H1 (cell line): ENCODE results near the gene SNX20. TPM values are rescaled to one million over a fixed set of nuclear protein-coding genes. Genes with fewer than 3 reads are reported as not detected.

Experiments
- CTCF ChIA-PET: fragments of 300-600 bp; sonication (Branson Sonifier 250); formaldehyde crosslinking; loops from one replicate; lab custom pipeline; 2021; ENCODE audit not compliant: partially characterized antibody; lab: Charles Lee
- POLR2A ChIA-PET: fragments of 300-600 bp; sonication (Branson Sonifier 250); formaldehyde crosslinking; loops from one replicate; lab custom pipeline; 2021; ENCODE audit warnings: inconsistent platforms; ENCODE audit not compliant: partially characterized antibody; lab: Charles Lee
- DNase-seq, 2 experiments: peaks; one replicate each; pipeline versions ENCODE4 v3.0.0 to v3.0.0-alpha.2; 2010 to 2022; ENCODE audit warnings: low spot score in 2 of 2, low read depth in 1 of 2, mixed read lengths in 1 of 2
- FAIRE-seq: peaks from 2 replicates; lab custom pipeline; 2011; peaks lifted over from hg19 to GRCh38; lab: Jason Lieb, UNC
- H2AFZ ChIP-seq: 2 replicates; pipeline ENCODE4 v1.8.1; 2012; ENCODE audit warnings: low read length, inconsistent platforms
- H2AK5ac ChIP-seq: 2 replicates; pipeline ENCODE4 v1.6.1; 2013; ENCODE audit warnings: low read depth, low read length
- H2BK120ac ChIP-seq: replicated peaks from 2 replicates; pipeline ENCODE3; 2013; ENCODE audit warnings: low read depth, low read length, inconsistent platforms
- H2BK12ac ChIP-seq: 2 replicates; pipeline ENCODE4 v1.6.1; 2013; ENCODE audit warnings: low read depth, low read length
- H2BK15ac ChIP-seq: 2 replicates; pipeline ENCODE4 v1.6.1; 2013; ENCODE audit warnings: low read length
- H2BK20ac ChIP-seq: 2 replicates; pipeline ENCODE4 v1.6.1; 2013; ENCODE audit warnings: low read length
- H2BK5ac ChIP-seq: 2 replicates; pipeline ENCODE4 v1.6.1; 2013; ENCODE audit warnings: low read depth, low read length
- H3K14ac ChIP-seq: 2 replicates; pipeline ENCODE4 v1.6.1; 2013; ENCODE audit warnings: inconsistent platforms; ENCODE audit not compliant: insufficient read length
- H3K18ac ChIP-seq: 2 replicates; pipeline ENCODE4 v1.6.1; 2013; ENCODE audit warnings: low read length; ENCODE audit errors: extremely low read depth
- H3K23ac ChIP-seq: 2 replicates; pipeline ENCODE4 v1.6.1; 2013; ENCODE audit warnings: inconsistent platforms; ENCODE audit not compliant: insufficient read length
- H3K23me2 ChIP-seq: 2 replicates; pipeline ENCODE4 v1.6.1; 2013; ENCODE audit warnings: low read depth, low read length
- H3K27ac ChIP-seq: 2 replicates; pipeline ENCODE4 v1.6.1; 2011; ENCODE audit warnings: low read depth, low read length, inconsistent platforms
- H3K27me3 ChIP-seq, 4 experiments: replicated peaks in 1 of 4; 1 replicate in 1 of 4; 2 replicates in 3 of 4; pipeline versions ENCODE4 v1.6.1 to v1.8.1; 2011 to 2013; ENCODE audit warnings: low read length in 3 of 4, mild to moderate bottlenecking in 3 of 4, inconsistent platforms in 2 of 4, mixed read lengths in 2 of 4, moderate library complexity in 1 of 4; ENCODE audit not compliant: control insufficient read depth in 3 of 4, insufficient read depth in 3 of 4; ENCODE audit errors: extremely low read depth in 1 of 4
- H3K36me3 ChIP-seq, 4 experiments: 2 replicates each; pipeline versions ENCODE4 v1.6.1 to v1.8.1; 2011 to 2013; ENCODE audit warnings: mild to moderate bottlenecking in 4 of 4, low read length in 3 of 4, moderate library complexity in 2 of 4, control low read depth in 1 of 4, inconsistent platforms in 1 of 4; ENCODE audit not compliant: insufficient read depth in 4 of 4, control insufficient read depth in 2 of 4
- H3K4ac ChIP-seq: replicated peaks from 2 replicates; pipeline ENCODE3; 2013; ENCODE audit warnings: low read length, low read depth, mixed read lengths, inconsistent platforms; ENCODE audit not compliant: insufficient read length
- H3K4me1 ChIP-seq, 4 experiments: replicated peaks in 1 of 4; 1 replicate in 1 of 4; 2 replicates in 3 of 4; pipeline versions ENCODE4 v1.6.1 to v1.8.1; 2011 to 2013; ENCODE audit warnings: low read length in 3 of 4, inconsistent platforms in 2 of 4, mixed read lengths in 1 of 4; ENCODE audit not compliant: insufficient read depth in 4 of 4, control insufficient read depth in 3 of 4
- H3K4me2 ChIP-seq, 2 experiments: 2 replicates each; pipeline versions ENCODE4 v1.6.1 to v1.8.1; 2011 to 2013; ENCODE audit warnings: low read depth in 2 of 2, low read length in 2 of 2, control low read depth in 1 of 2, inconsistent platforms in 1 of 2, mild to moderate bottlenecking in 1 of 2; ENCODE audit not compliant: insufficient read depth in 1 of 2
- H3K4me3 ChIP-seq, 4 experiments: fragments of 200-600, 300-600 bp in 1 of 4; sonication (generic), shearing (Covaris generic), sonication (Bioruptor Twin) in 1 of 4; 2 replicates each; pipeline versions ENCODE4 v1.5.1 to v1.8.1; 2011 to 2016; ENCODE audit warnings: low read length in 4 of 4, low read depth in 3 of 4, control low read depth in 2 of 4, inconsistent platforms in 2 of 4, mild to moderate bottlenecking in 2 of 4, mixed read lengths in 1 of 4, moderate library complexity in 1 of 4; ENCODE audit not compliant: insufficient read depth in 2 of 4; ENCODE audit errors: extremely low read depth in 1 of 4
- H3K56ac ChIP-seq: replicated peaks from 2 replicates; pipeline ENCODE3; 2013; ENCODE audit warnings: low read depth, mild to moderate bottlenecking, mixed read lengths, low read length, inconsistent platforms; ENCODE audit not compliant: insufficient read length
- H3K79me1 ChIP-seq: 2 replicates; pipeline ENCODE4 v1.6.1; 2013; ENCODE audit warnings: low read depth, low read length, control low read depth
- H3K79me2 ChIP-seq, 2 experiments: 2 replicates each; pipeline versions ENCODE4 v1.6.1 to v1.8.1; 2012 to 2013; ENCODE audit warnings: low read length in 2 of 2, mild to moderate bottlenecking in 2 of 2, inconsistent platforms in 1 of 2; ENCODE audit not compliant: insufficient read depth in 2 of 2, control insufficient read depth in 1 of 2
- H3K9ac ChIP-seq, 4 experiments: replicated peaks in 1 of 4; 1 replicate in 1 of 4; 2 replicates in 3 of 4; pipeline versions ENCODE4 v1.6.1 to v1.8.1; 2011 to 2013; ENCODE audit warnings: low read depth in 3 of 4, low read length in 3 of 4, control low read depth in 2 of 4, mild to moderate bottlenecking in 2 of 4, moderate library complexity in 2 of 4, inconsistent platforms in 1 of 4; ENCODE audit errors: extremely low read depth in 1 of 4
- H3K9me3 ChIP-seq, 2 experiments: 2 replicates each; pipeline versions ENCODE4 v1.6.1 to v1.8.1; 2012 to 2013; ENCODE audit warnings: mild to moderate bottlenecking in 2 of 2, moderate library complexity in 2 of 2, control low read depth in 1 of 2, inconsistent platforms in 1 of 2, low read depth in 1 of 2, low read length in 1 of 2, mixed read lengths in 1 of 2; ENCODE audit not compliant: insufficient read depth in 2 of 2
- H4K20me1 ChIP-seq, 2 experiments: replicated peaks in 1 of 2; 2 replicates each; pipeline versions ENCODE3 to v1.8.1; 2011 to 2013; ENCODE audit warnings: inconsistent platforms in 2 of 2, low read length in 2 of 2, mild to moderate bottlenecking in 1 of 2; ENCODE audit not compliant: insufficient read depth in 2 of 2, control insufficient read depth in 1 of 2
- H4K5ac ChIP-seq: 2 replicates; pipeline ENCODE4 v1.6.1; 2013; ENCODE audit warnings: low read length, low read depth, mixed read lengths, inconsistent platforms; ENCODE audit not compliant: insufficient read length
- H4K8ac ChIP-seq: 2 replicates; pipeline ENCODE4 v1.8.0; 2013; ENCODE audit warnings: mild to moderate bottlenecking, moderate library complexity, low read length, inconsistent platforms; ENCODE audit not compliant: insufficient read depth; ENCODE audit errors: extremely low read depth
- H4K91ac ChIP-seq: replicated peaks from 2 replicates; pipeline ENCODE3; 2013; ENCODE audit warnings: low read length, mixed read lengths, inconsistent platforms; ENCODE audit not compliant: insufficient read length
- ATF3 ChIP-seq: IDR thresholded peaks from 2 replicates; pipeline ENCODE4 v1.6.1; 2011; ENCODE audit warnings: low read depth, mild to moderate bottlenecking, low read length; ENCODE audit not compliant: insufficient read depth
- CTCF ChIP-seq, 3 experiments: IDR thresholded peaks; 1 replicate in 2 of 3; 2 replicates in 1 of 3; pipeline versions ENCODE4 v1.5.1 to v1.6.1; 2011; ENCODE audit warnings: low read length in 3 of 3, mild to moderate bottlenecking in 3 of 3, inconsistent platforms in 2 of 3, low read depth in 1 of 3, moderate library complexity in 1 of 3; ENCODE audit not compliant: insufficient read depth in 1 of 3; ENCODE audit errors: control extremely low read depth in 1 of 3
- EZH2 ChIP-seq: fragments of 200-600 bp; sonication (generic); IDR thresholded peaks from 2 replicates; pipeline ENCODE4 v1.7.1; 2012; ENCODE audit warnings: low read depth, mild to moderate bottlenecking, moderate library complexity, low read length, inconsistent platforms; ENCODE audit not compliant: severe bottlenecking
- RAD21 ChIP-seq, 2 experiments: IDR thresholded peaks in 1 of 2; conservative IDR thresholded peaks in 1 of 2; 2 replicates each; pipeline ENCODE4 v1.6.1; 2011; ENCODE audit warnings: low read depth in 2 of 2, low read length in 2 of 2, improper control_type of control experiment in 1 of 2, inconsistent platforms in 1 of 2, mild to moderate bottlenecking in 1 of 2, moderate library complexity in 1 of 2
- WGBS, 2 experiments: shearing (Covaris generic) in 1 of 2; methylation state at CpG; one replicate each; pipeline versions ENCODE4 v1.1.6 to v1.1.7; 2013 to 2015; ENCODE audit warnings: low lambda C conversion rate in 2 of 2, mixed read lengths in 2 of 2, inconsistent platforms in 1 of 2, low coverage in 1 of 2, missing lambda C conversion rate in 1 of 2; ENCODE audit not compliant: insufficient replicate concordance in 2 of 2, insufficient coverage in 1 of 2, insufficient read length in 1 of 2; ENCODE audit errors: extremely low coverage in 1 of 2, missing lambda C conversion rate in 1 of 2; 5-methylcytosine and 5-hydroxymethylcytosine counted together
- polyA plus RNA-seq, 7 experiments: library from polyadenylated mRNA; depleted of rRNA in 3 of 7; stranded (reverse) in 5 of 7; unstranded in 2 of 7; fragments of >200 nt in 5 of 7; fragments of 200-250 nt in 2 of 7; gene quantifications; 1 replicate in 5 of 7; 2 replicates in 1 of 7; 4 replicates in 1 of 7; pipeline versions ENCODE4 v1.2.1 to v1.2.3, GENCODE V29; 2011 to 2013; ENCODE audit warnings: missing spikeins in 2 of 7, mixed read lengths in 2 of 7
- total RNA-seq: library from RNA; stranded (reverse); fragmentation: NEBNext Ultra II Directional; extraction: Animal tissue kit (Norgen Biotek cat#: 25700); gene quantifications from 2 replicates; pipeline ENCODE4 v1.2.1, GENCODE V29; 2021

SNX20 gene
- total and polyA plus RNA-seq, 2 of the 8 experiments (the other 6 are each of a cell fraction or from before 2014, with no cell fraction given) = not detected

GRCh38 chr16:50677351-50677750 is 3.8 kb downstream of the SNX20 start:
- POLR2A ChIA-PET = no interaction called here
- H2AFZ ChIP-seq = no peak overlapping the region
- H3K56ac ChIP-seq = no peak overlapping the region
- H3K36me3 ChIP-seq = no peaks in the 10 kb centered on the region
- H3K23ac ChIP-seq = no peak overlapping the region
- no peak overlapping the region for H2BK20ac ChIP-seq
- no peak overlapping the region for H4K5ac ChIP-seq
- H3K14ac ChIP-seq = no peak overlapping the region
- TF ChIP-seq CTCF (IDR thresholded peaks at IDR 0.05; ENCODE audit: control extremely low read depth in 1 of 3, insufficient read depth in 1 of 3, low read depth in 1 of 3, low read length in 3 of 3) (peak; percentile 58 to 81 (median 70)), ATF3 (no peak), EZH2 (no peak), RAD21 (IDR thresholded peaks at IDR 0.05 in 1 of 2, conservative IDR thresholded peaks at IDR 0.05 in 1 of 2; ENCODE audit: low read depth in 2 of 2, low read length in 2 of 2) (peak; percentile 32 to 48; a peak in 3 of 4 replicates)
- H3K4ac ChIP-seq = no peak overlapping the region
- no peak overlapping the region for H2BK5ac ChIP-seq
- H3K27me3 ChIP-seq = no peaks in the 10 kb centered on the region
- H3K23me2 ChIP-seq = no peaks in the 10 kb centered on the region; the same call in 1 of the 2 replicates
- no peaks in the 10 kb centered on the region for H3K4me1 ChIP-seq
- no peak overlapping the region for H3K9ac ChIP-seq
- no peak overlapping the region for H2AK5ac ChIP-seq
- no peak overlapping the region for H4K91ac ChIP-seq
- no peak overlapping the region for H2BK12ac ChIP-seq
- DNase-seq (peak in 1 of 2 experiments; percentile 67), FAIRE-seq (no peak)
- no peak overlapping the region for H2BK15ac ChIP-seq
- no peaks in the 10 kb centered on the region for H3K79me1 ChIP-seq
- no peak overlapping the region for H3K4me3 ChIP-seq
- WGBS, 2 experiments = 80% methylated on average over 5 of the region's 7 CpGs; no CpG with 5 or more reads in 1 of the 2 experiments
- no peaks in the 10 kb centered on the region for H3K79me2 ChIP-seq
- H4K8ac ChIP-seq = no peak overlapping the region
- H3K27ac ChIP-seq = no peak overlapping the region
- no peak overlapping the region for H3K18ac ChIP-seq
- H3K9me3 ChIP-seq = peaks cover 4 to 13% of the 10 kb centered on the region in 2 experiments
- H3K4me2 ChIP-seq = no peak overlapping the region
- CTCF ChIA-PET = interaction anchor here (0.6 to 21.1 kb wide), 26 partner anchors 9 to 399 kb away, joined by 3 to 279 read pairs (median 4); no protein-coding TSS in a partner anchor
- H2BK120ac ChIP-seq = no peak overlapping the region
- H4K20me1 ChIP-seq = no peaks in the 10 kb centered on the region
